CD14-positive monocyte (primary cell): Measurements from ENCODE around the gene GOLGA2. TPM values are rescaled to one million over a fixed set of nuclear protein-coding genes. Genes with fewer than 3 reads are reported as not detected.

ENCODE experiments used
- DNase-seq, 3 donors: peaks; one replicate each; pipeline ENCODE4 v3.0.0-alpha.2; 2011 to 2022
- H2AFZ ChIP-seq: 2 replicates; pipeline ENCODE4 v1.6.0; 2012; ENCODE audit warnings: mild to moderate bottlenecking, low read depth, low read length, inconsistent platforms; ENCODE audit not compliant: insufficient read depth, poor library complexity, severe bottlenecking
- H3K27ac ChIP-seq, 2 donors: 1 replicate in 1 of 2; 2 replicates in 1 of 2; pipeline ENCODE4 v1.5.1; 2012 to 2013; ENCODE audit warnings: low read length in 2 of 2, control low read depth in 1 of 2, inconsistent platforms in 1 of 2, low read depth in 1 of 2, mild to moderate bottlenecking in 1 of 2
- H3K27me3 ChIP-seq, 2 donors: one replicate each; pipeline versions ENCODE4 v1.6.0 to v1.6.1; 2011 to 2013; ENCODE audit warnings: low read length in 2 of 2; ENCODE audit not compliant: control insufficient read depth in 2 of 2, insufficient read depth in 2 of 2
- H3K36me3 ChIP-seq, 2 donors: replicated peaks in 1 of 2; 1 replicate in 1 of 2; 2 replicates in 1 of 2; pipeline versions ENCODE4 v1.5.1 to v1.6.1; 2012 to 2013; ENCODE audit warnings: low read length in 2 of 2, control low read depth in 1 of 2, inconsistent platforms in 1 of 2, mild to moderate bottlenecking in 1 of 2; ENCODE audit not compliant: insufficient read depth in 2 of 2, control insufficient read depth in 1 of 2
- H3K4me1 ChIP-seq, 2 donors: 1 replicate in 1 of 2; 2 replicates in 1 of 2; pipeline versions ENCODE4 v1.5.1 to v1.6.1; 2012 to 2013; ENCODE audit warnings: low read length in 2 of 2, control low read depth in 1 of 2, inconsistent platforms in 1 of 2, mild to moderate bottlenecking in 1 of 2, moderate library complexity in 1 of 2; ENCODE audit not compliant: insufficient read depth in 2 of 2, control insufficient read depth in 1 of 2
- H3K4me2 ChIP-seq: replicated peaks from 2 replicates; pipeline ENCODE3; 2012; ENCODE audit warnings: low read length, moderate library complexity, mild to moderate bottlenecking; ENCODE audit not compliant: poor library complexity, severe bottlenecking; ENCODE audit errors: extremely low read depth
- H3K4me3 ChIP-seq, 3 experiments: fragments of 200-600 bp in 1 of 3; sonication (generic) in 1 of 3; replicated peaks in 1 of 3; 1 replicate in 2 of 3; 2 replicates in 1 of 3; pipeline ENCODE4 v1.5.1; 2011 to 2013; ENCODE audit warnings: low read length in 3 of 3, mild to moderate bottlenecking in 3 of 3, control low read depth in 2 of 3, low read depth in 2 of 3, inconsistent platforms in 1 of 3, moderate library complexity in 1 of 3
- H3K79me2 ChIP-seq: 2 replicates; pipeline ENCODE4 v1.6.0; 2012; ENCODE audit warnings: mild to moderate bottlenecking, control low read depth, inconsistent platforms, low read length, moderate library complexity; ENCODE audit not compliant: insufficient read depth
- H3K9ac ChIP-seq: 2 replicates; pipeline ENCODE4 v1.6.0; 2017; ENCODE audit warnings: low read length, mild to moderate bottlenecking; ENCODE audit not compliant: insufficient read depth, poor library complexity, severe bottlenecking
- H3K9me3 ChIP-seq, 2 donors: replicated peaks in 1 of 2; 1 replicate in 1 of 2; 2 replicates in 1 of 2; pipeline versions ENCODE4 v1.5.1 to v1.6.1; 2012 to 2013; ENCODE audit warnings: low read length in 2 of 2, control low read depth in 1 of 2; ENCODE audit not compliant: control insufficient read depth in 1 of 2, insufficient read depth in 1 of 2
- H4K20me1 ChIP-seq: 2 replicates; pipeline ENCODE4 v1.6.0; 2012; ENCODE audit warnings: mild to moderate bottlenecking, low read length, control low read depth, moderate library complexity; ENCODE audit not compliant: insufficient read depth
- H3K27ac Mint-ChIP-seq, 7 donors: one replicate each; pipeline ENCODE4 v1.8.0; 2020; ENCODE audit warnings: mild to moderate bottlenecking in 7 of 7, mixed read lengths in 7 of 7, moderate library complexity in 6 of 7, inconsistent platforms in 2 of 7
- H3K27me3 Mint-ChIP-seq, 3 donors: one replicate each; pipeline ENCODE4 v1.8.0; 2021 to 2022; ENCODE audit warnings: low read depth in 3 of 3, mild to moderate bottlenecking in 3 of 3, mixed read lengths in 3 of 3, moderate library complexity in 3 of 3, inconsistent platforms in 1 of 3
- H3K36me3 Mint-ChIP-seq, 2 donors: one replicate each; pipeline ENCODE4 v1.8.0; 2020; ENCODE audit warnings: mixed read lengths in 2 of 2, inconsistent platforms in 1 of 2, mild to moderate bottlenecking in 1 of 2
- H3K4me1 Mint-ChIP-seq: one replicate; pipeline ENCODE4 v1.8.0; 2020; ENCODE audit warnings: mild to moderate bottlenecking, mixed read lengths
- H3K4me3 Mint-ChIP-seq, 2 donors: one replicate each; pipeline ENCODE4 v1.8.0; 2020; ENCODE audit warnings: mild to moderate bottlenecking in 2 of 2, mixed read lengths in 2 of 2, moderate library complexity in 1 of 2
- H3K9me3 Mint-ChIP-seq, 7 donors: one replicate each; pipeline ENCODE4 v1.8.0; 2020 to 2022; ENCODE audit warnings: mixed read lengths in 7 of 7, mild to moderate bottlenecking in 6 of 7, moderate library complexity in 6 of 7, inconsistent platforms in 2 of 7
- CTCF ChIP-seq: fragments of 200-600 bp; IDR thresholded peaks from one replicate; pipeline ENCODE4 v1.8.0; 2022; ENCODE audit warnings: antibody characterized with exemption, mild to moderate bottlenecking
- WGBS: methylation state at CpG from one replicate; pipeline ENCODE4 v1.1.5; 2013; ENCODE audit warnings: missing lambda C conversion rate; ENCODE audit not compliant: insufficient coverage; 5-methylcytosine and 5-hydroxymethylcytosine counted together
- intact Hi-C, 2 donors: fragments of 100-400 bp; cut with micrococcal nuclease; formaldehyde crosslinking; loops; one replicate each; pipeline versions ENCODE4 v1.15.0 to v1.15.1; 2023
- polyA plus RNA-seq, 3 donors: library from polyadenylated mRNA; depleted of rRNA in 1 of 3; unstranded in 2 of 3; stranded (reverse) in 1 of 3; fragments of 300-500 nt in 2 of 3; fragments of >200 nt in 1 of 3; fragmentation: Illumina TruSeq in 2 of 3; gene quantifications; 1 replicate in 2 of 3; 2 replicates in 1 of 3; pipeline ENCODE4 v1.2.3, GENCODE V29; 2012 to 2021

The GOLGA2 gene
- polyA plus RNA-seq, 3 donors = 2.9 to 34.2 (median 4.6) TPM

- peaks cover 33 to 46% of the 10 kb centered on the region in 2 donors for H3K4me1 ChIP-seq
- H3K9ac ChIP-seq = no peak overlapping the region
- H3K27me3 ChIP-seq = peaks cover 0 to 5% of the 10 kb centered on the region in 2 donors
- no peaks in the 10 kb centered on the region for H3K79me2 ChIP-seq
- Mint-ChIP-seq H3K9me3 (peaks cover 0 to 2% (median 0%) of the 10 kb centered on the region in 7 donors), H3K4me1 (peaks cover 34% of the 10 kb centered on the region), H3K36me3 (no peaks in the 10 kb centered on the region), H3K27me3 (peaks cover 9 to 22% (median 15%) of the 10 kb centered on the region in 3 donors), H3K4me3 (peak overlapping the region in 1 of 2 donors; percentile 67), H3K27ac (peak overlapping the region in 2 of 7 donors; percentile 4 to 10)
- H3K4me3 ChIP-seq = peak overlapping the region in 1 of 3 experiments; percentile 56
- H3K4me2 ChIP-seq = peak overlapping the region; percentile 71
- TF ChIP-seq CTCF = no peak
- peak overlapping the region; percentile 65 for H2AFZ ChIP-seq
- WGBS = 21% methylated on average over 8 of the region's 13 CpGs
- no peak for DNase-seq
- no peaks in the 10 kb centered on the region for H4K20me1 ChIP-seq
- H3K9me3 ChIP-seq = no peaks in the 10 kb centered on the region
- intact Hi-C loops = no loop called here
- no peak overlapping the region for H3K27ac ChIP-seq
- H3K36me3 ChIP-seq = no peaks in the 10 kb centered on the region
Observed at GRCh38 chr9:128245421-128246151, 30.2 kb downstream of the GOLGA2 start.

- intact Hi-C loops = no loop called here
- peak overlapping the region; percentile 65 for H2AFZ ChIP-seq
- H3K4me1 ChIP-seq = peaks cover 30 to 39% of the 10 kb centered on the region in 2 donors
- H3K4me3 Mint-ChIP-seq = peak overlapping the region; percentile 46 to 51
- H3K36me3 Mint-ChIP-seq = no peaks in the 10 kb centered on the region
- TF ChIP-seq CTCF = no peak
- peaks cover 0 to 3% of the 10 kb centered on the region in 2 donors for H3K27me3 ChIP-seq
- H3K27me3 Mint-ChIP-seq = peaks cover 5 to 18% (median 12%) of the 10 kb centered on the region in 3 donors
- H3K79me2 ChIP-seq = no peaks in the 10 kb centered on the region
- H3K9ac ChIP-seq = peak overlapping the region; percentile 32
- H3K27ac Mint-ChIP-seq = no peak overlapping the region
- H3K4me1 Mint-ChIP-seq = peaks cover 31% of the 10 kb centered on the region
- no peaks in the 10 kb centered on the region for H3K9me3 ChIP-seq
- peak overlapping the region; percentile 71 for H3K4me2 ChIP-seq
- H3K4me3 ChIP-seq = peak overlapping the region in 1 of 3 experiments; percentile 56
- H3K27ac ChIP-seq = no peak overlapping the region
- H3K9me3 Mint-ChIP-seq = peaks cover 0 to 2% (median 0%) of the 10 kb centered on the region in 7 donors
- H4K20me1 ChIP-seq = no peaks in the 10 kb centered on the region
- 0% methylated on average over 2 of the region's 18 CpGs for WGBS
- DNase-seq = peak; percentile 33 to 54 (median 52)
- no peaks in the 10 kb centered on the region for H3K36me3 ChIP-seq
Observed at GRCh38 chr9:128244837-128245231, 31.0 kb downstream of the GOLGA2 start.
